Colonic mucosa (tissue), 4 donors: Measurements from ENCODE around the gene TCF7L1. TPM values are rescaled to one million over a fixed set of nuclear protein-coding genes. Genes with fewer than 3 reads are reported as not detected.
"Not testable (repeated sequence)": the region's sequence is repeated elsewhere in the genome, so short reads cannot be mapped to it uniquely, and the experiment has no call there.

Experiments used
- DNase-seq: peaks from one replicate; pipeline ENCODE4 v3.0.0-alpha.2; 2020
- H3K27ac ChIP-seq: fragments of 200-600 bp; one replicate; pipeline ENCODE4 v1.8.0; 2021
- H3K27me3 ChIP-seq: fragments of 200-600 bp; one replicate; pipeline ENCODE4 v1.8.0; 2021
- H3K36me3 ChIP-seq: fragments of 200-600 bp; one replicate; pipeline ENCODE4 v1.8.0; 2021
- H3K4me1 ChIP-seq: fragments of 200-600 bp; one replicate; pipeline ENCODE4 v1.8.0; 2021; ENCODE audit warnings: mild to moderate bottlenecking
- H3K4me3 ChIP-seq: fragments of 200-600 bp; one replicate; pipeline ENCODE4 v1.8.0; 2021
- H3K9ac ChIP-seq, 2 donors: one replicate each; pipeline ENCODE4 v1.7.0; 2013; ENCODE audit warnings: control low read depth in 2 of 2, low read depth in 2 of 2, low read length in 2 of 2
- H3K9me3 ChIP-seq: fragments of 200-600 bp; one replicate; pipeline ENCODE4 v1.8.0; 2021
- CTCF ChIP-seq: fragments of 200-600 bp; IDR thresholded peaks from one replicate; pipeline ENCODE4 v1.8.0; 2022; ENCODE audit warnings: antibody characterized with exemption, mild to moderate bottlenecking
- intact Hi-C: fragments of 100-400 bp; cut with DNase I; formaldehyde crosslinking; loops from one replicate; pipeline ENCODE4 v1.14.1; 2022
- total RNA-seq, 2 donors: library from RNA; stranded (reverse); fragmentation: NEBNext Ultra II Directional in 1 of 2; extraction: Animal tissue kit (Norgen Biotek cat#: 25700) in 1 of 2; gene quantifications; one replicate each; pipeline ENCODE4 v1.2.1, GENCODE V29; 2021
- donor health status: healthy.
- donor health status: DM: no; HTN: no; CAD: no.
- donor health status: DM: no; HTN: no; CAD: no.

The TCF7L1 gene
- total RNA-seq, 2 donors from 2014 or later = 0.99 to 3.2 TPM

DNA sequence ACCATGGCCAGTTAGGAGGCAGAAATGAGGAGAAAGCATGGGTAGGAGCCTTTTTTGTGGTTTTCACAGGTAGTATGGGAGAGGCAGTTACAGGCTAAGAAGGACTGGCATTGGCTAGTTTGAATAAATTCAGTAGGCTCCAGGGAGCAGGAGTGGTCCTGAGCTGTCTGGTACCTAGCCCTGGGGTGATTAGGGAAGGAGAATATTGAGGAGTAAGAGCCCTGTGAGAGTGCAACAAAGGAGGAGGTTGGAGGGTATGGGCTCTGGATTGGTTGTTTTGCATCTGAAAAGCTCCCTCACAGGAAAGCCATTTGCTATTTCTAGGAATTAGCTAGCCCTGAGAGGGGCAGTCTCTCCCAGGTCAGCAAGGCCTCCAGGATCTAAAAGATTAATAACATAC lies 13.3 kb upstream of the TCF7L1 start:
- Histone ChIP-seq H3K4me3 (no peak overlapping the region), H3K36me3 (no peaks in the 10 kb centered on the region), H3K9ac (no peak overlapping the region), H3K9me3 (no peaks in the 10 kb centered on the region), H3K27ac (no peak overlapping the region), H3K27me3 (no peaks in the 10 kb centered on the region), H3K4me1 (no peaks in the 10 kb centered on the region)
- TF ChIP-seq CTCF = no peak
- DNase-seq = no peak
- intact Hi-C loops = no loop called here

DNA sequence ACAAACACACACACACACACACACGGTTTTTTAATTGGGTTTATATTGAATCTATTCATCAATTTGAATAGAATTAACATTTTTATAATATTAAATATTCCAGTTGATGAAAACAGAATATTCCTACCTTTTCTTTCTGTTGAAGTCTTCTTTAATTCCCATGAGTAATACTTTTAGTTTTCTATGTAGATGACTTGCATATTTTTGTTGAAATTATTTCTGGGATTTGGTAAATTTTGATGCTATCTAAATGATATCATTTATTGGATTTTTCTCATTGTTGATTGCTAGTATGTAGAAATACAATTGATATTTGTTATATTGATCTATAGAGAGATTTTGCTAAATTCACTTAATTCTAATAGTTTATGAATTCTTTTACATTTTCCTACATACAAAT lies 12.8 kb upstream of the TCF7L1 start:
- Histone ChIP-seq H3K9me3 (no peaks in the 10 kb centered on the region), H3K9ac (no peak overlapping the region), H3K4me3 (no peak overlapping the region), H3K36me3 (no peaks in the 10 kb centered on the region), H3K4me1 (no peaks in the 10 kb centered on the region), H3K27me3 (no peaks in the 10 kb centered on the region), H3K27ac (no peak overlapping the region)
- no peak for TF ChIP-seq CTCF
- intact Hi-C loops = no loop called here
- no peak for DNase-seq

DNA sequence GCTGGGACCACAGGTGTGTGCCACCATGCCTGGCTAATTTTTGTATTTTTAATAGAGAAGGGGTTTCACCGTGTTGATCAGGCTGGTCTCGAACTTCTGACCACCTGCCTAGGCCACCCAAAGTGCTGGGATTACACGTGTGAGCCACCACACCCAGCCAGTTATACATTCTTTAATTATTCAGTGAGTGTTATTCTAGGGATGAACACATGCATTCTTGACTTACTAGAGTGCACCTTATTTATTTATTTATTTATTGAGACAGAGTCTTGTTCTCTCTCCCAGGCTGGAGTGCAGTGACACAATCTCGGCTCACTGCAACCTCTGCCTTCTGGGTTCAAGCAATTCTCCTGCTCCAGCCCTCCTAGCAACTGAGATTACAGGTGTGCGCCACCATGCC lies 6.7 kb upstream of the TCF7L1 start:
- H3K27ac ChIP-seq, H3K4me1 ChIP-seq, H3K36me3 ChIP-seq, DNase-seq, intact Hi-C loops, H3K27me3 ChIP-seq, H3K4me3 ChIP-seq, H3K9me3 ChIP-seq, H3K9ac ChIP-seq: not testable (repeated sequence)

- H3K27ac ChIP-seq = no peak overlapping the region
- H3K36me3 ChIP-seq = no peaks in the 10 kb centered on the region
- H3K27me3 ChIP-seq = peaks cover 22% of the 10 kb centered on the region
- no peaks in the 10 kb centered on the region for H3K9me3 ChIP-seq
- no peak for TF ChIP-seq CTCF
- no peaks in the 10 kb centered on the region for H3K4me1 ChIP-seq
- H3K9ac ChIP-seq = no peak overlapping the region
- H3K4me3 ChIP-seq = no peak overlapping the region
- intact Hi-C loops = loop anchor here (5.0 kb wide), 1 partner anchor 157 kb away; no protein-coding TSS in a partner anchor
- no peak for DNase-seq
Measured at GRCh38 chr2:85129861-85130260, 3.3 kb upstream of the TCF7L1 start.

DNA sequence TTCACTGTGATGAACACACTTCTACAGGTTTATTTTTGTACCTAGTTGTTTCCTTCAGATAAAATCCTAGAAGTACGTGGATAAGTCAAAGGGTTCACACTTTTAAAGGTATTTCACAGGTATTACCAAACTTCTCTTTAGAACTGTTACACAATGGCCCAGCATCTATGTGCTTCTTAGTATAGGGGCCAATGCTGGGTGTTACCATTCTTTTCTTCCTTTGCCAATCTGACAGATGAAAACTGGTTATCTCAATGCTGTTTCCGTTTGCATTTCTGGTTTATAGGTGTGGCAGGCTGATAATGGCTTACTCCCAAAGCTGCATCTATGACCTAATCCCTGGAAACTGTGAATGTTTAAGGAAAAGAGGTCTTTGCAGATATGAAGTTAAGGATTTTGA lies 2.8 kb upstream of the TCF7L1 start:
- H3K27ac ChIP-seq = no peak overlapping the region
- H3K36me3 ChIP-seq = no peaks in the 10 kb centered on the region
- no peak for TF ChIP-seq CTCF

DNA sequence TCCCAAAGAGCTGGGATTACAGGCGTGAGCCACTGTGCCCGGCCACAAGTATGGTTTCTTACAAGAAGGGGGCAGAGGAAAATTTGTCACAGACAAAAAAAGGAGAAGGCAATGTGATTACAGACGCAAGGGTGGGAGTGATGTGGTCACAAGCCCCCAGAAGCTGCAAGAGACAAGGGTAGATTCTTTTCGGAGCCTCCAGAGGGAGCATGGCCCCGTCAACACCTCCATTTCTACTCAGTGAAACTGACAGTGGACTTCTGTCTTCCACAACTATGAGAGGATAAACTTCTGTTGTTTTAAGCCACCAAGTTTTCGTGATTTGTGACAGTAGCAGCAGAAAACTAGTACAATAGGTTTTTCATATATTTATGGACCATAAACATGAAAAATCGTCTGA lies 2.1 kb upstream of the TCF7L1 start:
- Histone ChIP-seq H3K36me3 (no peaks in the 10 kb centered on the region), H3K4me3 (no peak overlapping the region), H3K27ac (no peak overlapping the region), H3K27me3 (peaks cover 22% of the 10 kb centered on the region), H3K9ac (no peak overlapping the region), H3K9me3 (no peaks in the 10 kb centered on the region), H3K4me1 (no peaks in the 10 kb centered on the region)
- peak; percentile 18 for TF ChIP-seq CTCF
- DNase-seq = no peak
- intact Hi-C loops = loop anchor here (5.0 kb wide), 1 partner anchor 156 kb away; no protein-coding TSS in a partner anchor

More for the DNA sequence above, 2.8 kb upstream of the TCF7L1 start:
- intact Hi-C loops = loop anchor here (5.0 kb wide), 1 partner anchor 157 kb away; no protein-coding TSS in a partner anchor
- peak overlapping the region in 1 of 2 donors; percentile 3 for H3K9ac ChIP-seq
- peaks cover 22% of the 10 kb centered on the region for H3K27me3 ChIP-seq
- H3K9me3 ChIP-seq = no peaks in the 10 kb centered on the region
- DNase-seq = no peak
- no peaks in the 10 kb centered on the region for H3K4me1 ChIP-seq
- no peak overlapping the region for H3K4me3 ChIP-seq
